ENCODE measurements around the gene GPR15. TPM values are rescaled to one million over a fixed set of nuclear protein-coding genes. Genes with fewer than 3 reads are reported as not detected.

GPR15 gene
- total RNA-seq, 2 donors from 2014 or later, result not detected

DNA sequence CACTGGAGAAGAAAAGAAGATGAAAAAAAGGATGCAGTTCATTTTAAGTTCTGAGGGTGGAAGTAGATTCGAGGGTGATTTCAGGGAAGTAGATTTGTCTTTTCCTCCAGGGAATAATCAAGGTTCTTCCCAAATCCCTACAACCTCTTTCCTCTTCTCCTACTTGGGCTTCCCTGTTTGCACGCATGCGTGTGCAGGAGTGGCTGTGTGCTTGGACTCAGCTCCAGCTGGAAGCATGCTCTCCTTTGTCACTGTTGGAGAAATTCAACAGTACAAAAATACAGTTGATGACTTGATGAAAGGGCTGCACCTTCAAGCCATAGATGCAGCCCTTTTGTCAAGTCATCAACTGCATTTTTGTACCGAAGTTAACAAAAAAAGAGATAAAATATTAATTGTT, 30.5 kb upstream of the GPR15 start:
- ATAC-seq (ENCODE audit: insufficient number of reproducible peaks, low FRiP score, low read depth) (no peak), DNase-seq (ENCODE audit: low spot score) (no peak)
- TF ChIP-seq, protein P1, sequence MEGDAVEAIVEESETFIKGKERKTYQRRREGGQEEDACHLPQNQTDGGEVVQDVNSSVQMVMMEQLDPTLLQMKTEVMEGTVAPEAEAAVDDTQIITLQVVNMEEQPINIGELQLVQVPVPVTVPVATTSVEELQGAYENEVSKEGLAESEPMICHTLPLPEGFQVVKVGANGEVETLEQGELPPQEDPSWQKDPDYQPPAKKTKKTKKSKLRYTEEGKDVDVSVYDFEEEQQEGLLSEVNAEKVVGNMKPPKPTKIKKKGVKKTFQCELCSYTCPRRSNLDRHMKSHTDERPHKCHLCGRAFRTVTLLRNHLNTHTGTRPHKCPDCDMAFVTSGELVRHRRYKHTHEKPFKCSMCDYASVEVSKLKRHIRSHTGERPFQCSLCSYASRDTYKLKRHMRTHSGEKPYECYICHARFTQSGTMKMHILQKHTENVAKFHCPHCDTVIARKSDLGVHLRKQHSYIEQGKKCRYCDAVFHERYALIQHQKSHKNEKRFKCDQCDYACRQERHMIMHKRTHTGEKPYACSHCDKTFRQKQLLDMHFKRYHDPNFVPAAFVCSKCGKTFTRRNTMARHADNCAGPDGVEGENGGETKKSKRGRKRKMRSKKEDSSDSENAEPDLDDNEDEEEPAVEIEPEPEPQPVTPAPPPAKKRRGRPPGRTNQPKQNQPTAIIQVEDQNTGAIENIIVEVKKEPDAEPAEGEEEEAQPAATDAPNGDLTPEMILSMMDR (IDR thresholded peaks at IDR 0.05), result no peak
- H3K4me3 ChIP-seq, result no peak overlapping the region
- H3K27ac ChIP-seq, result no peak overlapping the region
- no peaks in the 10 kb centered on the region for H3K27me3 ChIP-seq (replicated peaks; ENCODE audit: insufficient read depth)
- H3K4me1 ChIP-seq (ENCODE audit: control insufficient read depth in 1 of 2, low read depth in 2 of 2), result no peaks in the 10 kb centered on the region
- H3K36me3 ChIP-seq, result no peaks in the 10 kb centered on the region
- no peaks in the 10 kb centered on the region for H3K9me3 ChIP-seq

DNA sequence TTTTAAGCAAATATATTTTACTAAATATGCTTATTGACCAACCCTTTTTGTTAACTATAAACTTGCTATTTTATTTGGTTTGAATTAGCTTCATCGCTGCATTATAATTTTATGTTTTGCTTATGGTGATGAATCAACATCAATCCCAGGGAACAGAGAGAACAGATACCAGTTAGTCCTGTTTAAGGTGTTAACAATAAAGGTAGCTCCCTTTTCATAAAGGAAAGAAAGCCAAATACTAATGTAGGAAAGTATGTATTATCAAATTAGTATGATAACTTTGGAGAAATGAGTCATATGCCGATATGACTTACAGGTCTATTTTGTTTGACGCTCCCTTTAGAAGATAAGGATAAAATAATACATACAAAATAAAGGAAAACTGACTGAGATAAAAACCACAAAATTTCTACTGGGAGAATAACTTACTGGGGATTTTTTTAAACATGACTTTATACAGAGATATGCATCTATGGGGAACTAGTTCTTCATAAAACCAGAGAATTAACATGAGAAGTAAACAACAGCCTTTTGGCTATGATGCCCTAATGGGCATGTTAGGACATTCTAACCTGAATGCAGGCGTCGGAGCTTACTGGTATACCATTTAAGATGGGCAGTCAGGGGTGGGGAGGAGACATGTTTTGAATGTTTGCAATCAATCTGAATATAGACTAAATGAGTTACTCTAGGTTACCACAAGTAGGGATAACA, 29.8 kb upstream of the GPR15 start:
- H3K4me1 ChIP-seq (ENCODE audit: control insufficient read depth in 1 of 2, low read depth in 2 of 2), result no peaks in the 10 kb centered on the region
- no peaks in the 10 kb centered on the region for H3K27me3 ChIP-seq (replicated peaks; ENCODE audit: insufficient read depth)
- TF ChIP-seq, protein P1 (IDR thresholded peaks at IDR 0.05), result no peak
- H3K4me3 ChIP-seq, result no peak overlapping the region
- no peaks in the 10 kb centered on the region for H3K36me3 ChIP-seq
- no peak overlapping the region for H3K27ac ChIP-seq
- DNase-seq (ENCODE audit: low spot score) (no peak), ATAC-seq (ENCODE audit: insufficient number of reproducible peaks, low FRiP score, low read depth) (no peak)
- no peaks in the 10 kb centered on the region for H3K9me3 ChIP-seq

DNA sequence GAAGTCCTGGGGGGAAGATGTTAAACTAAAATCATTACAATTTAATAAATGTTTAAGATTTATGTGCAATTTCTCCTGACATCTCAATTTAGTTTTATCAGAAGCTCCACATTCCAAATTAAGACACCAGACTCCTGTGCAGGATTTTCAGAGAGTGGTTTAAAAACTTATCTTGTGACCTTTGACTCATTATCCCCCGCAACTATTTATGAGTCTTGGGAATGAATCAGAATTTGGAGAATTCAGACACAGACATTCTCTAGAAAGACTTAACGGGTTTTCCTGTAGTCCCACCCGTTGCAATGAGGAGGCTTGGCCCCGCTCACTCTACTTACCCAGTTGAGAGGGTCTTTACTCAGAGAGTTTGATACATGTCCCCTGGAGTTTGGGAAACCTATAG, 27.2 kb upstream of the GPR15 start:
- Histone ChIP-seq H3K9me3 (no peaks in the 10 kb centered on the region), H3K36me3 (no peaks in the 10 kb centered on the region), H3K27ac (no peak overlapping the region), H3K27me3 (replicated peaks; ENCODE audit: insufficient read depth) (no peaks in the 10 kb centered on the region), H3K4me3 (no peak overlapping the region), H3K4me1 (ENCODE audit: control insufficient read depth in 1 of 2, low read depth in 2 of 2) (no peaks in the 10 kb centered on the region)
- TF ChIP-seq, protein P1 (IDR thresholded peaks at IDR 0.05), result no peak
- no peak for ATAC-seq (ENCODE audit: insufficient number of reproducible peaks, low FRiP score, low read depth)
- no peak for DNase-seq (ENCODE audit: low spot score)

DNA sequence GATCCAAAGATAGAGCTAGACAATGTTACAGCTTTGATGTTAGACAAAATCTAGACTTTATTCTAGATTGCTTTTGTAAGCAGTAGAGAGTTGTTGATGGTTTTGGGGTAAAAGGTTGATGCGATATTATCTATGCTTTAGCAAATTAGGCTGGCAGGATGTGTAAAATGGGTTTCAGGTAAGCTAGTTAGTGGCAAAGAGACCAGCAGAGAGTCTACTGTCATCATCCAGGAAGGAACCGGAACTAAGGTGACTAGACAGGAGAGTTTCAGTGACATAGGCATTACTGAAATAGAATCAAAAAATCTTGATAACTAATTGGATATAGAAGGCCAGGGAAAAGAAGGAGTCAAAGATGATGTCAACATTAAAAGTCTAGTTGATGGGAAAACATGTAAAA, 23.2 kb upstream of the GPR15 start:
- Histone ChIP-seq H3K9me3 (no peaks in the 10 kb centered on the region), H3K36me3 (peaks cover 4% of the 10 kb centered on the region), H3K4me3 (no peak overlapping the region), H3K4me1 (ENCODE audit: control insufficient read depth in 1 of 2, low read depth in 2 of 2) (no peaks in the 10 kb centered on the region), H3K27me3 (replicated peaks; ENCODE audit: insufficient read depth) (no peaks in the 10 kb centered on the region), H3K27ac (no peak overlapping the region)
- no peak for DNase-seq (ENCODE audit: low spot score)
- TF ChIP-seq, protein P1 (IDR thresholded peaks at IDR 0.05), result no peak
- ATAC-seq (ENCODE audit: insufficient number of reproducible peaks, low FRiP score, low read depth), result no peak

DNA sequence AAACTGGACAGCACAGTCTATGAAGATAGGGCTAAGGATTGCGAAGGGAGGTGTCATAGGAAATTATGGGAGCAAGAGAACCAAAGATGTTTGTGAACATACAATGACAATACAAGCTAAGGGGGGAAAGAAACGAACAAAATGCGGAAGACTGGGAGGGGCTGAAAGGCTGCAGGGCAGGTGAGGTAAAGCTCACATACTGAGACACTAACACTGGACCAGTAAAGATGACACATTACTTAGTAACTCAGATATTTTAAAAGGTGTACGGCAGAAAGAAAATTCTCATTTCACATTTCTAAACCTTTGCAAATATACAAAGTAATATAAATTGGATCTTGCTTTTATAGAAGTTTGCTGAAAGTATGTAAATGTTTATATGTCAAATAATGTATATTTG, 19.2 kb upstream of the GPR15 start:
- Histone ChIP-seq H3K27me3 (replicated peaks; ENCODE audit: insufficient read depth) (no peaks in the 10 kb centered on the region), H3K9me3 (no peaks in the 10 kb centered on the region), H3K36me3 (peaks cover 4% of the 10 kb centered on the region), H3K4me1 (ENCODE audit: control insufficient read depth in 1 of 2, low read depth in 2 of 2) (no peaks in the 10 kb centered on the region), H3K4me3 (no peak overlapping the region), H3K27ac (no peak overlapping the region)
- no peak for ATAC-seq (ENCODE audit: insufficient number of reproducible peaks, low FRiP score, low read depth)
- DNase-seq (ENCODE audit: low spot score), result no peak
- TF ChIP-seq, protein P1 (IDR thresholded peaks at IDR 0.05), result no peak

All from thoracic aorta (tissue), 2 donors.